NCI-H2227 (cell line): Measurements from ENCODE around the gene STIL.
"Not testable (repeated sequence)": the region's sequence is repeated elsewhere in the genome, so short reads cannot be mapped to it uniquely, and the experiment has no call there.

ENCODE experiments used
- DNase-seq: peaks from one replicate; lab custom pipeline; 2025; ENCODE audit not compliant: unreplicated experiment; lab: John Stamatoyannopoulos, UW

The STIL gene

DNA sequence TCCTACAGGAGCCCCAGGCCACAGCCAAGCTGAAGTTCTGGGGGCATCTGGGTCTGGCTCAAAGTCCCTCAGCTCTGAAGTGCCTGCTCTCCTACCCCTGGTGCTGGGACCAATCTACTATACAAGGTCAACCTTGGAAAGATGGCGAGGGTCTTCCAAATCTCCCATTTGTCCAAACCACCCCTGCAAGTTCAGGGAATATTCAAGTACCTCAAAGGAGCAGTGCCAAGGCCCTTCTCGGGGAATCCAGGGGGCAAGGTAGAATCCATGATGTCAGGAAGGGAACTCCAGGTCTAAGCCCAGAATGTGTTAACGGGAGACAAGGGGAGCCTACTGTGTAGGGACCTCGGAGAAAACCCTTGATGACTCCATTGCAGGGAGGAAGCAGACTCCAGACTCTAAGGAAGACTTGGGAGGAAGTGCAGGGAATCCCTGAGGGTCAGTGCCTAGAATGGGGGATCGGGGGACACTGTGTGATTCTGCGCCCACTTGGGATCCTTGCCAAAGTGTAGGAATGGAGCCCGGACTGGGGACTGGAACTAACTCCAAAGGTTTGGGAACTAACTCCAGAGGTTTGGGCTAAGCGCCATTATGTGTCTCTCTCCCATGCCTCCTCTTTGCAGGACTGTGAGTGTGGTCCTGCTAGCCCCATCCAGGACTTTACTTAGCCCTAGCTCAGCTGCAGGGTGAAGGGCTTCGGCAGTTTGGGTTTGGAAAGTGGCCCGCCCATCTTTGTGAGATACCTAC, 90.6 kb downstream of the STIL start:
- no peak for DNase-seq

DNA sequence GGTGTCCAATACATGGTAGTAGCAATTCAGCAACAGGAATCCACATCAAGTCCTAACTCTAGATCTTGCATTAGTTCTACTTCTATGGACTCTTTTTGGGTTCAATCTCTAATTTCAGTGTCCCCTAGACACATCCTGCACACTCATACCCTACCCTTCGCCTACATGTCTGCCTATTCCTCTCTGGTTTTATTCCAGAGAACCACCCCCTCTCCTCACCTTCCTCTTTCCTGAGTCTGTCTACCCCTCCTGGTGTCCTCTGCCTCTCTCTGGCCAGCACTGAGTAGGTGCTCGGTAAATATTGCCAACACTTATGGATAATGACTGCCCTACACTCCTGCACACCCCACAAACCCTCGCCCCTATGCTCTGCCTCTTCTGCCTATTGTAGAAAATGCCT, 91.5 kb downstream of the STIL start:
- DNase-seq: no peak

DNA sequence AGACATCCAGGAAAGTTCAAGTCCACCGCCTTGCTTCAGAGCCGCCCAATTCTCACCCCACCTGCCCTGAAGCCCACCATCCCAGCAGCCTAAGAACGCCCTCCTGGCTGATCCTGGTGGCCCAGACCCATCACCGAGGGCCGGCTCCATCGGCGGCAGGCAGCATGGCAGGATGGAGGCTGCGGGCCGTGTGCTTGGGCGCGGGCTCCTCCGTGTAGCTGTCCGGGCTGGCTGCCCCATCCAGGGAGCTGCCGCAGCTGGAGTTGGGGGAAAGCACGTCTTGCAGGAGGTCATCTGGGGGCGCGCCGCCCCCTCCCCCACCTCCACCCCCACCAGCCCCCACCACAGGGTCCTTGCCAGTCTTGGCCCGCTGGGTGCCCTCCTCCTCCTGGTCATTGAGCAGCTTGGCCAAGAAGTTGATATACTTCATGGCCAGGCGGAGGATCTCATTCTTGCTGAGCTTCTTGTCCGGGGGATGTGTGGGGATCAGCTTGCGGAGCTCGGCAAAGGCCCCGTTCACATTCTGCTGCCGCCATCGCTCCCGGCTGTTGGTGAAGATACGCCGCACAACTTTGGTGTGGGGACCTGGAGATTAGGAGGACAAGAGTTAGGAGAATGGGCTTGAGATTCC, 94.2 kb downstream of the STIL start:
- DNase-seq: no peak

DNA sequence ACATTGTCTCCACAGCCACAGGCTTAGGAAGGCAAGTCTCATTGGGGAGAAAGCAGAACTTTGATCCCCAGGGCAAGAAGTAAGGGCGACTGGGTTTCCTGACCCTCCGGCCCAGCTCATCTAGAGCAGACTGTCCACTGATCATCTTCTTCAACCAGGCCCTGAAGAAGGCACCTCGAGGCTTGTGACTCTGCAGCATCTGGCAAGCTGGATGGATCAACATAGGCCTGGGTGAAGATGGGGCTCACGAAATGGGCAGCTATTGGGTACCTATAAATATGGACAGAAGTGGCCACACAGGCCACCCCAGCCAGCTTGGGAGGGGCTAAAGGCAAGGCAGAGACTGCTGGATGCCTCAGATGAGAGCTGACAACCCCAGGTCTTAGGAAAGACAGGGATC, 94.9 kb downstream of the STIL start:
- no peak for DNase-seq

DNA sequence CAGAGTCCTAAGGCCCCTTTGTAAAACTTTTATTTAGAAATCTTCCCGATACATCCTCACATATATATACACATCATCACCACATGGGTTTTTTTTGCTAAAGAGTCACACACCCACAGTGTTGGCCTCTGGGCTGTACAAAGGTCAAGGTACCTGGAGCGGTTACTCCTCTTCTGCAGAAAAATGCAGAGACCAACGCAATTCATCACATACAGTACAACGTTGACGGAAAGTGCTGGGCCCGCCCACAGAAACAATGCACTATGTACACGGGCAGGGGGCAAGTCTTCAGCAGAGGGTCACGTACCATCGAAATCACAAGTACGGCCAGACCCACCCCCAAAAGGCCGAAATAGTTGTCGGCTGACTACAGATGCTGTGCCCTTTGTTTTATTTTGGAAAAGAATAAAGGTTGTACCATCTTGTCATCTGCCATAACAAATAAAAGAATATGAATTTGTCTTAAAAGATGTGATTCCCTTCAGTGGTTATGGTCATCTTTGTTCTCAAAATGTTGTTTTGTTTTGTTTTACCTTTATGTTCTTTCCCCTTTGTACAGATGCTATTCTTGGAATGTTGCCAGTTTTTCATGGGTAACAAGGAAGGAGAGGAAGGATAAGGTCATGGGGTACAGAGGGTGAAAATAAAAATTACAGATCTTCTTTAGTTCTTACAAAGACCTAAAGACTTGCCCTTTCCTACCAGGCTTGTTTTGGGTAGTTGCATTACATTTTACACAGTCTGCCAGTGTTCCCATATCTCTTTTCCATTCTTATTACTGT, 97.5 kb downstream of the STIL start:
- DNase-seq: peak; percentile 41

DNA sequence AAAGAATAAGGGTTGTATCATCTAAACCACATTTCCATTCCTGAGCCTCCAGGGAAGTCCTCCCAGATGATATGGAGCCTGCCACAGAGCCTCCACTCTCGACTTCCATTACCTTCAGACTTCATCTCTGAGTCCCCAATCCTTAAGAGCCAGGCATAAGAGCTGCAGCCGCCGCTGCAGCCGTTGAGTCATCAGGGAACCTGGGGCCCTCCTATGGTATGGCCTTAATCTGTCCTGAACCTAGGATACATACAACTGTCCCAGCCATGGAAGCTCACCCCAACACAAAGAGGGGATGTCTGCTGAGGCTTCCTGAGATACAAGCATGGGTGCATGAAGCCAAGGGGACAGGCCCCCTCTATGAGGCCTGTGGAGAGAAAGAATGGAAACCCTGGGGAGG, 98.2 kb downstream of the STIL start:
- DNase-seq: no peak

DNA sequence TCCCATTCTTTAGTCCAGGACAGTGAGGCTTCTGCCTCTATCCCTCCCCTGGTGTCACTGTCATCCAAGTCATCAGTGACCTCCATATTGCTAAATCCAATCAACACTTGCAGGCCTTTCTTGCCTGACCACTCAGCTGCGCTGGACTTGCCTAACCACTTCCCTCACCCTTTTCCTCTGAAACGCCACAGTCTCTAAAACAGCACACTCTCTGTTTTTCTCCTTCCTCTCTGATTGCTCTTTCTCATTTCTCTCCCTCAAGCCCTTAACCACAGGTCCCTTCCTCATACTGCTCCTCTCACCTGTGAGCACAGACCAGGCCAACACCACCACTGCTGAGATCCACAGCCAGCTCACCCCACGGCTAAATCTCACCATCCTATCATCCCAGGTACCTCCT, 99.4 kb downstream of the STIL start:
- no peak for DNase-seq

DNA sequence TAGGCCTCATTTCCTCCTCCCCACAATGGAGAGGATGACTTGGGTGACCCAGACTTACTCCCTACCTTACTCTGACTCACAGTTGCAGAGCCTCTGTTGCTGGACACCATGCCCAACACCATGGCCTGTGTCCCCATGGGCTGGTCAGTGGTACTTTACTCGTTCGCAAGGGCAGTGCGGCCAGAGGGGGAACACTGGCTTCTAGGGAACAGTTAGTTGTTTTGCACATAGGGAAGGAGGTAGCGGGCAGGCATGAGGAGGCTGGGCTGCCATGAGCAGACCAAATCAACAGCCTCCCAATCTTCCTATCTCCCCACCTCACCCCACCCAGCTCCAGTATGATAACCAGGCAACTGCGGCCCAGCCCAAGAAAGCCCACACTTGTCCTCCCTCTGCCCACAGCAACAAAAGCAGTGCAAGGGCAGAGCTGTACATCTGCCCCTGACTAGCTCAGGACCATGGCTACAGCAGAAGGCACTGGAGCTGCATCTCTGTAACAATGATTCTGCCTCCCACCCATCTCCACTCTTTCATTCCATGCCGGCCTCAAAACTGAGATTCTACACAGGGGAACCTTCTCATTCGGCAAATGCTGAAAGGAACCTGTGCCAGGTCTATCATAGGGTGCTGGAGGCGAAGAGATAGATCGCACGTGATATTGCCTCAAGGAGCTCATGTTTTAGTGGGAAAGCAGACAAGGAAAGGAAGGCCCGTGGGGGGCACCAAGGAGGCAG, 100.5 kb downstream of the STIL start:
- DNase-seq: no peak

DNA sequence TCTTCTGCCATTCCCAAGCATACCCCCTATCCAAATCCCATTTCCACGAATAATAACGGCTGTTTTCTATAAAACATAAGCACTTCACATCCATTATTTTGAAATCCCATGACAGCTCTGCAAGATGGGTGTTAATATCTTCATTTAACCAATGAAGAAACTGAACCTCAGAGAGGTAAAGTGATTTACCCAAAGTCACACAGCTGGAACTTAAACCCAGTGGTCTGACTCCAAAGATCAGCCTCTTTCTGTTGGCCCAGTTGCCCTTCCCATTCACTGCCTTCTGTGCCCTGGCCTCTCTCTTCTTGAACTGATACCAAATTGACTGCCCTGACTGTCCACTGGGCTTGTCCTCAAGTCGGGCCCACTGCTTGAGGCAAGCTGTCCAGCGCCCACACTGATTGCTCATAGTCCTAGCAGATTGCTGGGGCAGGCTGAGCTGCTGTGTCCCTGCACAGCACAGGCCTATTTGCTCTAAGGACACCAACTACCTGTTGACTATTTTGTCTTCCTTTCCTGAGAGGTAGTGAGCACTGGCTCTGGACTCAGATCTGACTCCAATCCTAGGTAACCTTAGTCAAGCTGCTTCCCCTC, 101.2 kb downstream of the STIL start:
- DNase-seq: no peak

DNA sequence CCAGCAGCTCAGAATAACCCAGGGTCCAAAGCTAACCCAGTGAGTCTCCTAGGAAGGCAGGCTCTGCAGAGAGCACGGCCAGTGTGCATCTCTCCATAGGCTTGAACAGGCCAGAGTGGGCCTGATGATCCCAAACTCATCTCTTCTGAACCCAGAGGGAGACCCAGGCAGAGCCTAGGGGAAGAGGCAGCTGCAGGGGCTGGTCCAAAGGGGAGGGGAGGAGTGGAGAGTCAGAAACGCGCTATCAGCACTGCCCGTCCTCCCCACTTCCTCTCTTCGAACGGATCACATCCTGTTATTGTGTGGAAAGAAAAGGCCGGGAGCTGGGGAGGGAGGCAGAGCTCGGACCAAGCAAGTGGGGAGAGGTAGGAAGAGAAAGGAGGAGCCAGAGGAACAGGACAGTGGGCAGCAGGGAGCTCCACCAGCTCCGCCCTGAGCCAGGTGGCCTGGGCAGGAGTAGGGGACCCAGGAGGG, 102.1 kb downstream of the STIL start:
- DNase-seq: peak; percentile 47

DNA sequence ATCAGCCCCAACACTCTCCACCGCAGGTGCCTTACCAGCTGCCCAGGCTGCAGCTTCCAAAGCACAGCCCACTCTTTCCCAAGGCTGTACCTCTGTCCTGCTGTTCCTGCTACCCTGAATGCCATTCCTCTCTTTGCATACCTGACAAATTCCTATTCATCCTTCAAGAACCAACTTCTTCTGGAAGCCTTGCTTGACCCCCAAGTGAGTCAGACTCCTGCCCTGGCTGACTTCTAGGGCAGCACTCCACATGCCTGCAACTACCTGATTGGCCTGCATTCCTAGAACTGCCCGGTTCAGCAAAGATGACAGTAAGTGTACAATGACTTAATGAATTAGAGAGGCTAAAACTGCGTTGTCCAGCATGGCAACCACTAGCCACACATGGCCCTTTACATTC, 103.3 kb downstream of the STIL start:
- no peak for DNase-seq

DNA sequence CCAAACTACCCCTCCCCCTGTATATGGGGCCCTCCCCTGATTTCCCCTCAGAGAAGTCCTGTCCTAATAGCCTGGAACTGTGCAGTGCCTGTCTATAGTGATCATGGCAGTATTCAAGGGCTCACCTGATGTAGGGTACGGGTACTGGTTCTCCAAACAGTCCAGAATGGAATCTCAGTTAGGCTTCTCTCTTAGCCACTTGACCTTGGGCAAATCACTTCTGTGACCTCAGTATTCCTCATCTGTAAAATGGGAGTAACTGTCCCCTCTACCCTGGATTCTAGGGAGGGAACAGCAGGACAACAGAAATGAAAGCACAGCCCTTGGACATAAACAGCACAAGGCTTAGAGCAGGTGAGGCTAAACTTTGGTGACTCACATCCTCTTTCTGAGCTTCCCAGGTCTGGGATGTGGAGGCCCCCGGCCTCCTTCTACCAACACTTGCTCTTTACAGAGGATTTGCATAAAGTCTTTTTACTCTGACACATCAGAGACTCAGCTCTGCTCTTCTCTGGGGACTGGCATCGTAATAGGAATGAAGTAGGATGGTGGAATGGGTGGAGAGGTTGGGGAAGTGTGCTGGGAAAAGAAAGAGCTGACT, 104.1 kb downstream of the STIL start:
- DNase-seq: no peak

DNA sequence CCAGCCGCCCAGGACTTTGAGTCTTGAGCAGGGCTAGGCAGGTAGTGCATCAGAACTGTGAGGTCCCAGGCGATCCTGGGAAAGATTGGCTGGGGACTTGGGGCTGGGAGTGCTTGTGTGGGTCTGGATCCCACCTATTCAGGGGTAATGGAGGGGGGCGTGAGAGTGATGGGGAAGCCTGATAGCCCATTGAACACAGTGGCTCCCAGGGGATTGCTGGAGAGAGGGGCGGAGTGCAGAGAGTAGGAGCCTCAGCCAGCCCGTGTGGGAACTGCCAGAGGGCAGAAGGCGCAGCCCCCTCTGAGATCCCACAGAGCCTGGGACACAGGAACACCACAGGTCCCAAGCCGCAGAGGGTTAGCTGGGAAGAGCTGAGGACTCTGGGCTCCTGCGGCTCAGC, 104.9 kb downstream of the STIL start:
- no peak for DNase-seq

DNA sequence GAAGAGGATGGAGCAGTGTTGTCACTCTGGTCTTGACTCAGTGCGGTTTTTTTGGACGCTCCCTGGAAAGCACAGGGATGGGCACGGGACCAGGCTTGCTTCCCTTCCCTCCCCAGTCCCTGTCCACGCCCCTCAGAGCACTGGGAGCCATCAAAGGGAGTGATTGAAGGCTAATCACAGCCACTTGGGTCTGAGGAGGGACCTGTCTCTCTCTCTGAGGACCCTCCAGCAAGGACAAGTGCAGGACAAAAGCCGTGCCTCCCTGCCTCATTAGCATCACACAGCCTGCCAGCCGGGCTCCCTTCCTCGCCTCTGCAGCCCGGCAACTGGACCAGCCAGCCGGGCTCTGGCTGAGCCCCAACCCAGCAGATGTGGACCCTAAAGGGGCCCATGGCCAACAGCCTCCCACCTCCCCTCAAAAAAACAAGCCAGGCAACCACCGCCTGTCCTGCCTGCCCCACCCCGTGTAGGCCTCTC, 105.5 kb downstream of the STIL start:
- no peak for DNase-seq

DNA sequence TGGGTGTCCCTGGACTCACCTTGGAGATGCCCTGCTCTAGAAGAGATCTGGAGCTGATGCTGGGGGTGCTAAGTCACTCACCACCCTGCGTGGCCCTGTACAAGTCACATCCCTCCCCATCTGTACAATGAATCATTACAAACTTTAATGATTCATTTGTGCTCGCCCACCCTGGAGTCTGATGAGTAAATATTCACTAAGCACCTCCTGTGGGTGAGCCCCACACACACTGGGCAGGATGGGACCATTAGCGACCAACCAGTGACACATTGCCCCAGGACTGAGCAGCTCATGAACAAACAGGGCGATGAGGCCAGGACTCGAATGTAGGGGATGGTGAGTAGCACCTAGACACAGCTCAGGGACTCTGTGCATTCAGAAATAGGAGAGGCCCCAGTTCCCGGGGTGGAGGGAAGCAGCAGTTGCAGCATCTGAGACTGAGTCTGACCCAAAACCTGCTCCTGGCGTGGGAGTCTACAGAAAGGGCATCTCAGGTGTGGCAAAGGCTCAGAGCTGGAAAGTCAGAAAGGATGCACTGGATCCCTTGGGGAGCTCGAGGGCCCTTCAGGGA, 106.1 kb downstream of the STIL start:
- no peak for DNase-seq

DNA sequence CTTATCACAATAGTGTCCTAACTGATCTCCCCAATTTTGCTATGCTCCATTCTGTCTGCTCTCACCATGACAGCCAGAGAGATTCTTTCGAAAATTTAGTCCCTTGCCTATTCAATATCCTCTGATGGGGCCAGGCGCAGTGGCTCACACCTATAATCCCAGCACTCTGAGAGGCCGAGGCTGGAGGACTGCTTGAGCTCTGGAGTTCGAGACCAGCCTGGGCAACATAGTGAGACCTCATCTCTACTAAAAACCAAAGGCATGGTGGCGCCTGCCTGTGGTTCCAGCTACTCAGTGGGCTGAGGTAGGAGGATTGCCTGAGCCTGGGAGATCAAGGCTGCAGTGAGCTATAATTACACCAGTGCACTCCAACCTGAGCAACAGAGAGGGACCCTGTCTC, 108.0 kb downstream of the STIL start:
- no peak for DNase-seq

DNA sequence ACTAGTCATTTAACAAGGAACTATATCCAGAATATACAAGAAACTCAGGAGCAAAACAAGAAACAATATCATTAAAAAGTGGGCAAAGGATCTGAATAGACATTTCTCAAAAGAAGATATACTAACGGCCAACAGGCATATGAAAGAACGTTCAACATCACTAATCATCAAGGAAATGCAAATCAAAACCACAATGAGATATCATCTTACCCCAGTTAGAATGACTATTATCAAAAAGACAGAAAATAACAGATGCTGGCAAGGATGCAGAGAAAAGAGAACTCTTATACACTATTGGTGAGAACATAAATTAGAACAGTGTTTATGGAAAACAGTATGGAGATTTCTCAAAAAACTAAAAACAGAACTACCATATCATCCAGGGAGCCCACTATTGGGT, 110.4 kb downstream of the STIL start:
- not testable (repeated sequence) for DNase-seq

DNA sequence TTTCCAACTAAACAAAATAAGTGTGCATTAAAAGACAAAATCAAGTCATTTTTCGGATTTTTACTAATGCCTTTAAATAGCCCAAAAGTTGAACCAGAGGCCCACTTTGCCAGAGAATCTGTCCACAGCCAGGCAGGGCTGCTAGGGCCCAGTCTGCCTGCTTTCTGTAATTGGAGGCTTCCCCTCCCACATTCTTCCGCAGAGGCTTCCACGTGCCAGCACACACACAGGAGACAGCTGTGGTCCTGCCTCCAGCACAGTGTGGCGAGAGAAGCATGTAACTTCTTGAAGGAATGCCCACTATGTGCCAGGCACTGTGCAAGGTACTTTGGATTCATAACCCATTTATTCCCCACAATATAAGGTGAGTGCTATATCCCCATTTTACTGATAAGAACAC, 112.8 kb downstream of the STIL start:
- DNase-seq: peak; percentile 26
